A673 (cell line): ENCODE results near the gene SPINK8.

Source experiments
- CTCF ChIP-seq: fragments of 300-800, 200-600 bp; sonication (generic); conservative IDR thresholded peaks from 2 replicates; pipeline ENCODE4 v1.5.1; 2017; ENCODE audit warnings: low read depth, mild to moderate bottlenecking, antibody characterized with exemption, low read length, moderate library complexity, mixed read lengths
- EZH2 ChIP-seq: fragments of 200-600 bp; sonication (generic); IDR thresholded peaks from 2 replicates; pipeline ENCODE4 v1.6.1; 2017; ENCODE audit warnings: borderline replicate concordance, low read depth, mild to moderate bottlenecking, mixed read lengths, antibody characterized with exemption, low read length; ENCODE audit not compliant: poor library complexity, severe bottlenecking

- no peak for TF ChIP-seq CTCF
- TF ChIP-seq EZH2: no peak
Measured at GRCh38 chr3:48367201-48367600, 33.7 kb upstream of the SPINK8 start.
